T-helper 1 cell treated with Interleukin-12 subunit alpha and Interleukin-12 subunit beta and Interleukin-4 antibody, amounts not matched to agents 30 ng/mL and 1 ng/mL, for 36 hours (primary cell): ENCODE data around the gene ENDOU. TPM values are rescaled to one million over a fixed set of nuclear protein-coding genes. Genes with fewer than 3 reads are reported as not detected.

Source experiments
- intact Hi-C: fragments of 100-400 bp; cut with micrococcal nuclease; formaldehyde crosslinking; loops from one replicate; pipeline ENCODE4 v1.15.1; 2024
- total RNA-seq: library from RNA; stranded (reverse); gene quantifications from 2 replicates; pipeline ENCODE4 v1.2.3, GENCODE V29; 2022

ENDOU gene
- total RNA-seq, 1 donor from 2014 or later = not detected

- intact Hi-C loops = loop anchor here (2.0 to 5.0 kb wide), 2 partner anchors 14 to 106 kb away; partner anchors contain the start of gene SLC48A1
These were observed 33.2 kb upstream of the ENDOU start for GRCh38 chr12:47758584-47758833.

GRCh38 chr12:47757840-47758583 lies 32.7 kb upstream of the ENDOU start:
- intact Hi-C loops = loop anchor here (2.0 to 5.0 kb wide), 2 partner anchors 15 to 106 kb away; partner anchors contain the start of gene SLC48A1

GRCh38 chr12:47757364-47757839 lies 32.1 kb upstream of the ENDOU start:
- intact Hi-C loops = loop anchor here (5.0 kb wide), 1 partner anchor 105 kb away; no protein-coding TSS in a partner anchor

DNA sequence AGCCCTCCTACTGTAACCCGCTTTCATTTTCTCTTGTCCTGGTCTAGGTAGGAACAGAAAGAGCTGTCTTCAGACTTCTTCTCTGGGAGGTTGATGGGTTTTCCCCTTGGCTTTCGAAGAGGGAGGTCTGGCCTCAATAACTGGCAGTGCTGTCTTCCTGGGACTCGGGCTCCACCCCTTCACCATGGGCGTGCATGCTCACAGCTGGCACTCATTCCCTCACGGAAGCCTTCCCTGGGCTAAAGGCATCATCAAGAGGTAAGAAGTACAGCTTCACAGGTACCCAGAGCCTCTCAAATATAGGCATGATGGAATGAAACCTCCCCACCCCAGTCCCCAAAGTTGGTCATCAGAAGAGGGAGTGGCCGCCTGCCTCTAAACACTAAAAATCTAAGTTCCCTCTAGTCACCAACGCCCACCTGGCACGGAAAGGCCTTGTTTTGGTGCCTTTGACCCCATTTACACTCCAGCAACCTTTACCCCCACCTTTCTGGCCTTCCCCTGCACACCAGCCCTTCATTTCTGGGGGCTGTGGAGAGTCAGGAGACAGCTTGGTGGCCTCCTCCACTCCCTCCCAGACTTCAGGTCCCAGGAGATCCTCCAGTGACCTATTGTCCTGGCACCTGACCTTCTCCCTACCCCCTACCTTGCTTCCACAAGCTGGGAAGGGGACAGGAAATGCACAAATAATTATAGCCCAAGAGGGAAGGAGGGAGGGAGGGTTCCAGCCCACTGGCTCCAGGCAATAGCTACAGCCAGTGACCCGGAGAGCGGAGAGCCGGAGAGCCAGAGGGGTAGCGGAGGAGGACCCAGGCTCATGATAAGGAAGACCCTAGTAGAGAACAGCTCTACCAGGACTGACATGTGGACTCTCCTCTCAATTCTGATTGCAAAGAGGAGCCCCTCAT lies 30.6 kb upstream of the ENDOU start:
- intact Hi-C loops = loop anchor here (1.0 to 5.0 kb wide), 4 partner anchors 11 to 104 kb away; partner anchors contain the start of gene RPAP3

GRCh38 chr12:47754881-47755280 lies 29.6 kb upstream of the ENDOU start:
- intact Hi-C loops = loop anchor here (1.0 to 5.0 kb wide), 4 partner anchors 12 to 103 kb away; partner anchors contain the start of gene RPAP3

GRCh38 chr12:47754126-47754525 lies 28.8 kb upstream of the ENDOU start:
- intact Hi-C loops = loop anchor here (2.0 kb wide), 2 partner anchors 47 to 59 kb away; partner anchors contain the start of gene RPAP3

- intact Hi-C loops = loop anchor here (2.0 kb wide), 2 partner anchors 47 to 59 kb away; partner anchors contain the start of gene RPAP3
These were observed 28.0 kb upstream of the ENDOU start for GRCh38 chr12:47753021-47754001.

- intact Hi-C loops = no loop called here
These were observed 27.3 kb upstream of the ENDOU start for GRCh38 chr12:47752552-47752951.

- intact Hi-C loops = no loop called here
These were observed 26.8 kb upstream of the ENDOU start for GRCh38 chr12:47752121-47752520.

DNA sequence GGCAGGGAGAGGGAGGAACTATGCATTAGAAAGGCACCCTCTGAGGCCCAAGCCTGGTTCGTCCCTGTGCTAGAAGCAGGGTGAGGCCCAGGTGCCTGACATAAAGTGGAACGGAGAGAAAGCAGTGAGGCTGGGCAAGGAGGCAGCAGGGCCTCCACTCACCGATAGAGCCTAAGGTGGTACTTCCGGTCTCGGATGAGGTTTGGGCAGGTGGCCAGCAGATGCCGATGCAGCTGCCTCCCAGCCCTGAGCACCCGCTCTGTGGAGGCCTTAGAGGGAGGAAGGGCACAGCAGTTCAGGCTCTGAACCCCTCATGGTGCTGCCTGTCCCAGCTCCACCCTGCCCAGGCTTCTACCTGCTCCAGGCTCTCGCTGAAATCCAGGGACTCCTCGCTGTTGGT lies 26.3 kb upstream of the ENDOU start:
- intact Hi-C loops = no loop called here

- intact Hi-C loops = no loop called here
These were observed 25.7 kb upstream of the ENDOU start for GRCh38 chr12:47750916-47751470.

DNA sequence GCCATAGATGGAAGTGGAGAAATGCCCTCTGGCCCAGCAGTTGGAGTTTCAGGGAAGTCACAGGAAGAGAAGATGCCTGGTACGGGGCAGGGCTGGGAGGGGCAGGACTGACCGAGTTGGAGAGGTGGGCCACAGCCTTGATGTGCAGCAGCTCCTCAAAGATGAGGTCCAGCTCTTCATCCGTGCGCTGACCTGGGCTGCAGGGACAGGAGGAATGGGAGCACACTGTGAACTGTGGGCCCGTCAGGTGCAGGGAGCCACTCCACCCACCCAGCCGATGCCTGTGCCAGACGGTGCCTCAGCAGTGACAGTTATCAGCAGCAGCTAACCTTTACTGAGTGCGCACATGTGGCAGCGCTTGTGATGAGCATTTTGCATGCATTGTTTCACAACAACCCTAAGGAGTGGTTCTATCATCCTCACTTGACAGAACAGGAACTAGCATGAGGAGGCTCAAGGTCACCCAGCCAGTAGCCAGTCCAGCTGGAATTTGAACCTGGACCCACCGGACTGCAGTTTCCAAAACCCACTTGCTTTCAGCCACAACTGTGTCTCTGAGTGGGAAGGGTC lies 25.0 kb upstream of the ENDOU start:
- intact Hi-C loops = no loop called here

- intact Hi-C loops = no loop called here
These were observed 23.6 kb upstream of the ENDOU start for GRCh38 chr12:47748899-47749298.

GRCh38 chr12:47748507-47748828 lies 23.2 kb upstream of the ENDOU start:
- intact Hi-C loops = no loop called here

DNA sequence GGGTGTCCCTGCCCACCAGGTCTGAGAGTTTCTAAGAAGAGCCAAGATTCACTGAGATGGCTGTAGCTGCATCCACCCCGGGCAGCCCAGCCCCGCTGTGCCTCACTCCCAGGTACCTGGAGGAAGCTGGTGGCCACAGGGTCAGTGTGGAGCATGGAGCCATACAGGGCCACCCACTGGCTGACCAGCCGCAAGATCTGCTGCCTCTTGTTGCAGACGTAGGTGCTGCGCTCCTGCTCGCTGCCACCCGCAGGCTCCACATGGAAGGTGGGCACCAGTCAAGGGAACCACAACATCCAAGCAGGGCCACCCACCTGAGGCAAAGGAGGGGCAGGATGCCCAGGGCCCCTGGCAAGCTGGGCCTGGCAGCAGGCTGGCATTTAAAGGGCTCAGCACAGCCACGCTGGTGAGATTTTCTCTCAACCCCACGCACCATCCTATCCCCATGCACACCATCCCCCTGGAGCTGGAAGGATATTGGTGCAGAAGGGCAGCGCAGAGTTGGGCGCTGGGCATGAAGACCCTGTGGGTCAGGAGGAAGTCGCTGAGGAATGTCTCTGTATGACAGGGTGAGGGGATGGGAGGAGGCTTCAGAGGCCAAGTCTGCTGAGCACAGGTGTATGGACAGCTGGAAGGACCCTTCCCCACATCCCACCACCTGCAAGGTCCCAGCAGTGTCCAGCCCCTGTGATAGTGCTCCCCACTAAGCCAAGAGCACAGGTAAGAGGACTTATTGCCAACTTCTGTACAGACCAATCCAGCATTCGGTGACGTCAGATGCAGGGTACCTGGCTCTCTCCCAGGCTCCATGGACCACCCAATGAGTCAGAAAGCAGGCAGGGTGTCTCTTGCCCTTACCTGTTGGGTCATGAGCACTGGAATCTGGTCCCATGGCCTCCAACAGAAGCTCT lies 22.6 kb upstream of the ENDOU start:
- intact Hi-C loops = no loop called here

- intact Hi-C loops = no loop called here
These were observed 21.8 kb upstream of the ENDOU start for GRCh38 chr12:47747126-47747525.

- intact Hi-C loops = no loop called here
These were observed 21.2 kb upstream of the ENDOU start for GRCh38 chr12:47746523-47746922.

- intact Hi-C loops = no loop called here
These were observed 20.8 kb upstream of the ENDOU start for GRCh38 chr12:47746073-47746472.

- intact Hi-C loops = no loop called here
These were observed 20.3 kb upstream of the ENDOU start for GRCh38 chr12:47745485-47746041.
